ENCODE data around the gene C9.

C9 gene

GRCh38 chr5:39384271-39384670, 20.0 kb upstream of the C9 start:
- TF ChIP-seq POLR2AphosphoS5 (IDR thresholded peaks at IDR 0.05; ENCODE audit: low read depth, low read length) (no peak), SIN3A (IDR thresholded peaks at IDR 0.05; ENCODE audit: borderline replicate concordance, insufficient read depth, low read length) (no peak), REST (IDR thresholded peaks at IDR 0.05; ENCODE audit: insufficient read depth in 1 of 2, low read depth in 2 of 2, low read length in 2 of 2) (no peak), FOXP2 (optimal IDR thresholded peaks at IDR 0.05; ENCODE audit: borderline replicate concordance, extremely low read depth, extremely low read length, insufficient read depth) (no peak), TAF1 (IDR thresholded peaks at IDR 0.05; ENCODE audit: borderline replicate concordance, insufficient read depth, low read length) (no peak)

GRCh38 chr5:39381376-39381775, 17.1 kb upstream of the C9 start:
- TF ChIP-seq REST (IDR thresholded peaks at IDR 0.05; ENCODE audit: insufficient read depth in 1 of 2, low read depth in 2 of 2, low read length in 2 of 2) = no peak
- no peak for TF ChIP-seq FOXP2 (optimal IDR thresholded peaks at IDR 0.05; ENCODE audit: borderline replicate concordance, extremely low read depth, extremely low read length, insufficient read depth)
- no peak for TF ChIP-seq POLR2AphosphoS5 (IDR thresholded peaks at IDR 0.05; ENCODE audit: low read depth, low read length)
- TF ChIP-seq SIN3A (IDR thresholded peaks at IDR 0.05; ENCODE audit: borderline replicate concordance, insufficient read depth, low read length) = no peak
- TF ChIP-seq TAF1 (IDR thresholded peaks at IDR 0.05; ENCODE audit: borderline replicate concordance, insufficient read depth, low read length) = no peak

- TF ChIP-seq POLR2AphosphoS5 (IDR thresholded peaks at IDR 0.05; ENCODE audit: low read depth, low read length) (no peak), FOXP2 (optimal IDR thresholded peaks at IDR 0.05; ENCODE audit: borderline replicate concordance, extremely low read depth, extremely low read length, insufficient read depth) (no peak), SIN3A (IDR thresholded peaks at IDR 0.05; ENCODE audit: borderline replicate concordance, insufficient read depth, low read length) (no peak), REST (IDR thresholded peaks at IDR 0.05; ENCODE audit: insufficient read depth in 1 of 2, low read depth in 2 of 2, low read length in 2 of 2) (no peak), TAF1 (IDR thresholded peaks at IDR 0.05; ENCODE audit: borderline replicate concordance, insufficient read depth, low read length) (no peak)
Measured at GRCh38 chr5:39379693-39380092, 15.4 kb upstream of the C9 start.

- TF ChIP-seq SIN3A (IDR thresholded peaks at IDR 0.05; ENCODE audit: borderline replicate concordance, insufficient read depth, low read length) (no peak), TAF1 (IDR thresholded peaks at IDR 0.05; ENCODE audit: borderline replicate concordance, insufficient read depth, low read length) (no peak), FOXP2 (optimal IDR thresholded peaks at IDR 0.05; ENCODE audit: borderline replicate concordance, extremely low read depth, extremely low read length, insufficient read depth) (no peak), POLR2AphosphoS5 (IDR thresholded peaks at IDR 0.05; ENCODE audit: low read depth, low read length) (no peak)
Measured at GRCh38 chr5:39377613-39378012, 13.3 kb upstream of the C9 start.

- no peak for TF ChIP-seq POLR2AphosphoS5 (IDR thresholded peaks at IDR 0.05; ENCODE audit: low read depth, low read length)
- TF ChIP-seq REST (IDR thresholded peaks at IDR 0.05; ENCODE audit: insufficient read depth in 1 of 2, low read depth in 2 of 2, low read length in 2 of 2) = no peak
- TF ChIP-seq FOXP2 (optimal IDR thresholded peaks at IDR 0.05; ENCODE audit: borderline replicate concordance, extremely low read depth, extremely low read length, insufficient read depth) = no peak
- no peak for TF ChIP-seq TAF1 (IDR thresholded peaks at IDR 0.05; ENCODE audit: borderline replicate concordance, insufficient read depth, low read length)
- TF ChIP-seq SIN3A (IDR thresholded peaks at IDR 0.05; ENCODE audit: borderline replicate concordance, insufficient read depth, low read length) = no peak
Measured at GRCh38 chr5:39376293-39376714, 12.0 kb upstream of the C9 start.

Measured in PFSK-1 (cell line).